Measurements from ENCODE around the gene GRAP. TPM values are rescaled to one million over a fixed set of nuclear protein-coding genes. Genes with fewer than 3 reads are reported as not detected.

GRAP gene
- total and polyA plus RNA-seq, 10 of the 15 experiments (the other 5 are each of a cell fraction or from before 2014, with no cell fraction given): 0.58 to 78.3 (median 36.6) TPM

- no peak overlapping the region for H3K27ac ChIP-seq (ENCODE audit: control insufficient read depth, insufficient read depth)
- H4K20me1 ChIP-seq (ENCODE audit: control insufficient read depth, insufficient read depth): no peaks in the 10 kb centered on the region
- no peak overlapping the region for H3K4me2 ChIP-seq (ENCODE audit: control insufficient read depth, insufficient read depth)
- no peak for TF ChIP-seq SREBF2 (IDR thresholded peaks at IDR 0.05; ENCODE audit: low read length)
- no peak for TF ChIP-seq POLR2A (IDR thresholded peaks at IDR 0.05; ENCODE audit: low read depth, low read length)
- no peak for TF ChIP-seq YY1 (IDR thresholded peaks at IDR 0.05; ENCODE audit: low read depth, low read length)
- TF ChIP-seq, protein P1, sequence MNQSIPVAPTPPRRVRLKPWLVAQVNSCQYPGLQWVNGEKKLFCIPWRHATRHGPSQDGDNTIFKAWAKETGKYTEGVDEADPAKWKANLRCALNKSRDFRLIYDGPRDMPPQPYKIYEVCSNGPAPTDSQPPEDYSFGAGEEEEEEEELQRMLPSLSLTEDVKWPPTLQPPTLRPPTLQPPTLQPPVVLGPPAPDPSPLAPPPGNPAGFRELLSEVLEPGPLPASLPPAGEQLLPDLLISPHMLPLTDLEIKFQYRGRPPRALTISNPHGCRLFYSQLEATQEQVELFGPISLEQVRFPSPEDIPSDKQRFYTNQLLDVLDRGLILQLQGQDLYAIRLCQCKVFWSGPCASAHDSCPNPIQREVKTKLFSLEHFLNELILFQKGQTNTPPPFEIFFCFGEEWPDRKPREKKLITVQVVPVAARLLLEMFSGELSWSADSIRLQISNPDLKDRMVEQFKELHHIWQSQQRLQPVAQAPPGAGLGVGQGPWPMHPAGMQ (IDR thresholded peaks at IDR 0.05; ENCODE audit: borderline replicate concordance): no peak
- SMC1A ChIA-PET (ENCODE audit: uncharacterized antibody, unreplicated experiment): no interaction called here
- in situ Hi-C loops (cut with MboI): no loop called here
- no peaks in the 10 kb centered on the region for H3K9me3 ChIP-seq (replicated peaks; ENCODE audit: control insufficient read depth, insufficient read depth, low read length)
- DNase-seq (ENCODE audit: low read depth, low spot score): no peak
- no peak for FAIRE-seq
- ATAC-seq: no peak
- no peaks in the 10 kb centered on the region for H3K79me2 ChIP-seq (ENCODE audit: control insufficient read depth, insufficient read depth, low read length)
- WGBS (ENCODE audit: insufficient coverage, insufficient replicate concordance, low lambda C conversion rate, missing lambda C conversion rate): 88% methylated on average over 13 of the region's 13 CpGs
- no peak overlapping the region for H3K4me3 ChIP-seq
- H3K27me3 ChIP-seq (replicated peaks in 1 of 2; ENCODE audit: control insufficient read depth in 2 of 2, insufficient read depth in 2 of 2, low read length in 1 of 2): no peaks in the 10 kb centered on the region
- no TSS peak for BruUV-seq (replicated peaks)
- RAD21 ChIA-PET (ENCODE audit: unreplicated experiment): no interaction called here
- POLR2A ChIA-PET: no interaction called here
- no peak overlapping the region for H2AFZ ChIP-seq (ENCODE audit: control insufficient read depth, low read depth, low read length)
- peaks cover 0 to 20% of the 10 kb centered on the region in 2 experiments; a peak in 2 of 4 replicates for H3K36me3 ChIP-seq (ENCODE audit: control insufficient read depth in 2 of 2, insufficient read depth in 2 of 2, low read length in 1 of 2)
- H3K4me1 ChIP-seq (ENCODE audit: control insufficient read depth, insufficient read depth, low read length): no peaks in the 10 kb centered on the region
- intact Hi-C loops (cut with micrococcal nuclease; ENCODE audit: unreplicated experiment): no loop called here
- CTCF ChIA-PET: interaction anchor here (0.8 kb wide), 1 partner anchor 20 kb away, joined by 3 read pairs; no protein-coding TSS in a partner anchor
- H3K9ac ChIP-seq (ENCODE audit: control insufficient read depth, insufficient read depth, low read length): no peak overlapping the region
These were observed 65.9 kb downstream of the GRAP start for GRCh38 chr17:18980682-18981334.

DNA sequence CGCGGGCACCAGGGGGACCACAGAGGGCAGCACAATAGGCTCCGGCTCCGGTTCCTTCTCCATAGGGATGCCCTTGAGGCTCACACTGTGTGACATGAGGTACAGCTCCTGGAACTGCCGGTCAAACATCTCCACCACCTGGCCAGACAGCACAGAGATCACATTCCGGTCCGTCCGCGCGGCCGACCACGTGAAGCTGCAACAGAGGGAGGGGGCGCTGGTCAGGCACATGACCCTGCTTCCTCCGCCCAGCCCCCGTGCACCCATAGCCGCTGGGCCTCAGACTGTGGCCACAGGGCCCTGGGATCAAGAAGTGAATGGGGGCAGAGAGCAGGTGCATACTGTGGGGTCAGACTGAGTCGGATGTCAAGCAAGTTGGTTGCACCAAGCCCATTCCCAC lies 68.1 kb downstream of the GRAP start:
- H3K4me2 ChIP-seq (ENCODE audit: control insufficient read depth, insufficient read depth): no peak overlapping the region
- ChIA-PET SMC1A (ENCODE audit: uncharacterized antibody, unreplicated experiment) (interaction anchor here (1.0 kb wide), 1 partner anchor 16 kb away, joined by 4 read pairs; no protein-coding TSS in a partner anchor), POLR2A (no interaction called here), CTCF (no interaction called here), RAD21 (ENCODE audit: unreplicated experiment) (no interaction called here)
- in situ Hi-C loops (cut with MboI): no loop called here
- no peak for FAIRE-seq
- no peak overlapping the region for H3K9ac ChIP-seq (ENCODE audit: control insufficient read depth, insufficient read depth, low read length)
- no peaks in the 10 kb centered on the region for H3K4me1 ChIP-seq (ENCODE audit: control insufficient read depth, insufficient read depth, low read length)
- H2AFZ ChIP-seq (ENCODE audit: control insufficient read depth, low read depth, low read length): no peak overlapping the region
- no peaks in the 10 kb centered on the region for H3K27me3 ChIP-seq (replicated peaks in 1 of 2; ENCODE audit: control insufficient read depth in 2 of 2, insufficient read depth in 2 of 2, low read length in 1 of 2)
- WGBS (ENCODE audit: insufficient coverage, insufficient replicate concordance, low lambda C conversion rate, missing lambda C conversion rate): 89% methylated on average over 17 of the region's 17 CpGs
- peaks cover 0 to 16% of the 10 kb centered on the region in 2 experiments; a peak in 2 of 4 replicates for H3K36me3 ChIP-seq (ENCODE audit: control insufficient read depth in 2 of 2, insufficient read depth in 2 of 2, low read length in 1 of 2)
- no peak overlapping the region for H3K27ac ChIP-seq (ENCODE audit: control insufficient read depth, insufficient read depth)
- intact Hi-C loops (cut with micrococcal nuclease; ENCODE audit: unreplicated experiment): no loop called here
- H3K79me2 ChIP-seq (ENCODE audit: control insufficient read depth, insufficient read depth, low read length): no peaks in the 10 kb centered on the region
- H3K9me3 ChIP-seq (replicated peaks; ENCODE audit: control insufficient read depth, insufficient read depth, low read length): no peaks in the 10 kb centered on the region
- no peaks in the 10 kb centered on the region for H4K20me1 ChIP-seq (ENCODE audit: control insufficient read depth, insufficient read depth)
- no peak for DNase-seq (ENCODE audit: low read depth, low spot score)
- no peak for ATAC-seq
- no TSS peak for BruUV-seq (replicated peaks)
- H3K4me3 ChIP-seq: no peak overlapping the region
- TF ChIP-seq MYC (IDR thresholded peaks at IDR 0.05; ENCODE audit: insufficient read depth, insufficient read length, insufficient replicate concordance, low read length, severe bottlenecking): no peak
- TF ChIP-seq BCL3 (IDR thresholded peaks at IDR 0.05; ENCODE audit: borderline replicate concordance, insufficient read depth, low read depth, low read length, poor library complexity, severe bottlenecking): no peak
- no peak for TF ChIP-seq TCF3 (IDR thresholded peaks at IDR 0.05; ENCODE audit: borderline replicate concordance, insufficient read depth, low read depth, low read length)
- TF ChIP-seq ZNF207 (IDR thresholded peaks at IDR 0.05; ENCODE audit: borderline replicate concordance): no peak
- TF ChIP-seq, protein P2, sequence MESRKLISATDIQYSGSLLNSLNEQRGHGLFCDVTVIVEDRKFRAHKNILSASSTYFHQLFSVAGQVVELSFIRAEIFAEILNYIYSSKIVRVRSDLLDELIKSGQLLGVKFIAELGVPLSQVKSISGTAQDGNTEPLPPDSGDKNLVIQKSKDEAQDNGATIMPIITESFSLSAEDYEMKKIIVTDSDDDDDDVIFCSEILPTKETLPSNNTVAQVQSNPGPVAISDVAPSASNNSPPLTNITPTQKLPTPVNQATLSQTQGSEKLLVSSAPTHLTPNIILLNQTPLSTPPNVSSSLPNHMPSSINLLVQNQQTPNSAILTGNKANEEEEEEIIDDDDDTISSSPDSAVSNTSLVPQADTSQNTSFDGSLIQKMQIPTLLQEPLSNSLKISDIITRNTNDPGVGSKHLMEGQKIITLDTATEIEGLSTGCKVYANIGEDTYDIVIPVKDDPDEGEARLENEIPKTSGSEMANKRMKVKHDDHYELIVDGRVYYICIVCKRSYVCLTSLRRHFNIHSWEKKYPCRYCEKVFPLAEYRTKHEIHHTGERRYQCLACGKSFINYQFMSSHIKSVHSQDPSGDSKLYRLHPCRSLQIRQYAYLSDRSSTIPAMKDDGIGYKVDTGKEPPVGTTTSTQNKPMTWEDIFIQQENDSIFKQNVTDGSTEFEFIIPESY (IDR thresholded peaks at IDR 0.05): no peak
- TF ChIP-seq MTA2 (IDR thresholded peaks at IDR 0.05; ENCODE audit: low read depth): no peak
